CD4-positive, alpha-beta T cell (primary cell): ENCODE measurements around the gene ACTR3. TPM values are rescaled to one million over a fixed set of nuclear protein-coding genes. Genes with fewer than 3 reads are reported as not detected.

Experiments used
- ATAC-seq: fragments of 200-7000 bp; cut with Tn5 transposase; one replicate; pipeline ENCODE4 v1.10.0; 2022; ENCODE audit warnings: mild to moderate bottlenecking; ENCODE audit not compliant: poor library complexity
- CTCF ChIA-PET: fragments of 350-600 bp; sonication (Branson Sonifier 250); formaldehyde crosslinking; loops from one replicate; lab custom pipeline; 2021; ENCODE audit warnings: antibody characterized with exemption, inconsistent platforms; lab: Charles Lee
- POLR2A ChIA-PET: fragments of 350-600 bp; sonication (Branson Sonifier 250); formaldehyde crosslinking; loops from one replicate; lab custom pipeline; 2021; ENCODE audit warnings: antibody characterized with exemption, inconsistent platforms; lab: Charles Lee
- DNase-seq, 14 experiments: peaks; one replicate each; pipeline ENCODE4 v3.0.0-alpha.2; 2013 to 2020; ENCODE audit warnings: mixed read lengths in 2 of 14
- H3K27ac ChIP-seq, 2 donors: one replicate each; pipeline versions ENCODE4 v1.5.1 to v1.7.0; 2013; ENCODE audit warnings: low read length in 2 of 2, low read depth in 1 of 2, mild to moderate bottlenecking in 1 of 2
- H3K27me3 ChIP-seq, 2 experiments: 1 replicate in 1 of 2; 2 replicates in 1 of 2; pipeline versions ENCODE4 v1.6.1 to v1.7.0; 2013; ENCODE audit warnings: low read length in 2 of 2, control low read depth in 1 of 2, mild to moderate bottlenecking in 1 of 2, moderate library complexity in 1 of 2; ENCODE audit not compliant: insufficient read depth in 2 of 2, control insufficient read depth in 1 of 2
- H3K36me3 ChIP-seq: one replicate; pipeline ENCODE4 v1.6.1; 2013; ENCODE audit warnings: low read length, control low read depth; ENCODE audit not compliant: insufficient read depth
- H3K4me1 ChIP-seq: one replicate; pipeline ENCODE4 v1.6.1; 2013; ENCODE audit warnings: low read length, control low read depth; ENCODE audit not compliant: insufficient read depth
- H3K4me3 ChIP-seq: one replicate; pipeline ENCODE4 v1.5.1; 2013; ENCODE audit warnings: mild to moderate bottlenecking, low read length, moderate library complexity
- H3K9me3 ChIP-seq, 2 experiments: 1 replicate in 1 of 2; 2 replicates in 1 of 2; pipeline versions ENCODE4 v1.6.1 to v1.7.0; 2013; ENCODE audit warnings: low read length in 2 of 2, mild to moderate bottlenecking in 2 of 2, control low read depth in 1 of 2, moderate library complexity in 1 of 2; ENCODE audit not compliant: control insufficient read depth in 1 of 2, insufficient read depth in 1 of 2
- H3K27ac Mint-ChIP-seq: one replicate; pipeline ENCODE4 v1.8.0; 2020; ENCODE audit warnings: mixed read lengths
- H3K27me3 Mint-ChIP-seq: one replicate; pipeline ENCODE4 v1.8.0; 2021; ENCODE audit warnings: mixed read lengths
- H3K36me3 Mint-ChIP-seq: one replicate; pipeline ENCODE4 v1.8.0; 2021; ENCODE audit warnings: low read depth, mixed read lengths
- H3K4me1 Mint-ChIP-seq: one replicate; pipeline ENCODE4 v1.8.0; 2021; ENCODE audit warnings: low read depth, mixed read lengths
- H3K4me3 Mint-ChIP-seq: one replicate; pipeline ENCODE4 v1.8.0; 2020; ENCODE audit warnings: mild to moderate bottlenecking, mixed read lengths
- H3K9me3 Mint-ChIP-seq: one replicate; pipeline ENCODE4 v1.8.0; 2020; ENCODE audit warnings: mixed read lengths
- CTCF ChIP-seq: fragments of 200-600 bp; IDR thresholded peaks from one replicate; pipeline ENCODE4 v1.8.0; 2022; ENCODE audit warnings: antibody characterized with exemption, mild to moderate bottlenecking
- intact Hi-C, 2 experiments: fragments of 100-400 bp; cut with DNase I in 1 of 2; cut with micrococcal nuclease in 1 of 2; formaldehyde crosslinking; loops; one replicate each; pipeline versions ENCODE4 v1.15.1 to v1.9.0; 2023 to 2025; cut with DNase I, micrococcal nuclease
- total RNA-seq, 174 experiments: library from RNA in 2 of 174; stranded (reverse) in 2 of 174; gene quantifications; one replicate each; pipeline ENCODE4 v1.2.3 and lab custom pipeline; 2021 to 2026

Gene ACTR3
- total RNA-seq, 2 experiments from 2014 or later, result 118 to 123 TPM

GRCh38 chr2:113961000-113961399 lies 71.1 kb downstream of the ACTR3 start:
- CTCF ChIA-PET, result no interaction called here
- intact Hi-C loops, result no loop called here
- Mint-ChIP-seq H3K9me3 (no peaks in the 10 kb centered on the region), H3K36me3 (peaks cover 51% of the 10 kb centered on the region), H3K27me3 (no peaks in the 10 kb centered on the region), H3K4me3 (no peak overlapping the region), H3K4me1 (peaks cover 6% of the 10 kb centered on the region), H3K27ac (no peak overlapping the region)
- Histone ChIP-seq H3K4me1 (no peaks in the 10 kb centered on the region), H3K27me3 (no peaks in the 10 kb centered on the region), H3K9me3 (no peaks in the 10 kb centered on the region), H3K36me3 (peaks cover 49% of the 10 kb centered on the region), H3K4me3 (no peak overlapping the region), H3K27ac (no peak overlapping the region)
- TF ChIP-seq CTCF, result no peak
- POLR2A ChIA-PET, result no interaction called here
- ATAC-seq (no peak), DNase-seq (no peak)

- ChIA-PET CTCF (no interaction called here), POLR2A (no interaction called here)
- intact Hi-C loops, result no loop called here
- H3K27me3 Mint-ChIP-seq, result no peaks in the 10 kb centered on the region
- Histone ChIP-seq H3K9me3 (no peaks in the 10 kb centered on the region), H3K27me3 (no peaks in the 10 kb centered on the region), H3K36me3 (peaks cover 31% of the 10 kb centered on the region), H3K27ac (no peak overlapping the region), H3K4me1 (no peaks in the 10 kb centered on the region), H3K4me3 (no peak overlapping the region)
- DNase-seq (no peak), ATAC-seq (no peak)
- no peak for TF ChIP-seq CTCF
- H3K36me3 Mint-ChIP-seq, result peaks cover 34% of the 10 kb centered on the region
- no peaks in the 10 kb centered on the region for H3K9me3 Mint-ChIP-seq
- H3K4me3 Mint-ChIP-seq, result no peak overlapping the region
- H3K4me1 Mint-ChIP-seq, result peaks cover 18% of the 10 kb centered on the region
- H3K27ac Mint-ChIP-seq, result peak overlapping the region; percentile 25
These were observed 73.0 kb downstream of the ACTR3 start for GRCh38 chr2:113962692-113963480.

GRCh38 chr2:113963965-113964364 lies 74.1 kb downstream of the ACTR3 start:
- intact Hi-C loops, result no loop called here

More at GRCh38 chr2:113963965-113964364, 74.1 kb downstream of the ACTR3 start:
- CTCF ChIA-PET, result no interaction called here
- H3K9me3 Mint-ChIP-seq, result no peaks in the 10 kb centered on the region
- H3K27me3 Mint-ChIP-seq, result no peaks in the 10 kb centered on the region
- peaks cover 23% of the 10 kb centered on the region for H3K36me3 Mint-ChIP-seq
- POLR2A ChIA-PET, result no interaction called here
- Histone ChIP-seq H3K27me3 (no peaks in the 10 kb centered on the region), H3K9me3 (no peaks in the 10 kb centered on the region), H3K36me3 (peaks cover 23% of the 10 kb centered on the region), H3K4me1 (no peaks in the 10 kb centered on the region), H3K27ac (no peak overlapping the region), H3K4me3 (no peak overlapping the region)
- DNase-seq, result no peak
- no peak for ATAC-seq
- TF ChIP-seq CTCF, result no peak
- peaks cover 22% of the 10 kb centered on the region for H3K4me1 Mint-ChIP-seq
- no peak overlapping the region for H3K4me3 Mint-ChIP-seq
- H3K27ac Mint-ChIP-seq, result peak overlapping the region; percentile 25
